Measurements from ENCODE around the gene C19orf25. TPM values are rescaled to one million over a fixed set of nuclear protein-coding genes. Genes with fewer than 3 reads are reported as not detected.
A peak's percentile ranks its signal among the peaks of the same experiment; 100 is the strongest.

Gene C19orf25
- total RNA-seq, 2 experiments from 2014 or later, result 33.3 to 38.2 TPM

GRCh38 chr19:1469255-1470054, 9.6 kb downstream of the C19orf25 start:
- no peak overlapping the region for H3K4me3 Mint-ChIP-seq
- H3K9me3 Mint-ChIP-seq (ENCODE audit: insufficient read depth), result no peaks in the 10 kb centered on the region
- POLR2A ChIA-PET, result interaction anchor here (0.7 kb wide), 1 partner anchor 11 kb away, joined by 3 read pairs; no protein-coding TSS in a partner anchor
- peaks cover 18% of the 10 kb centered on the region for H3K27me3 Mint-ChIP-seq (ENCODE audit: low read depth)
- ATAC-seq, result peak; percentile 42
- peaks cover 2% of the 10 kb centered on the region for H3K36me3 Mint-ChIP-seq (ENCODE audit: low read depth)
- peaks cover 11% of the 10 kb centered on the region for H3K4me1 Mint-ChIP-seq (ENCODE audit: low read depth)
- peak; percentile 39 for DNase-seq
- CTCF ChIA-PET, result no interaction called here
- no peak overlapping the region for H3K27ac Mint-ChIP-seq

- DNase-seq, result no peak
- H3K4me3 Mint-ChIP-seq, result no peak overlapping the region
- H3K27me3 Mint-ChIP-seq (ENCODE audit: low read depth), result peaks cover 18% of the 10 kb centered on the region
- H3K4me1 Mint-ChIP-seq (ENCODE audit: low read depth), result peaks cover 11% of the 10 kb centered on the region
- no peak overlapping the region for H3K27ac Mint-ChIP-seq
- ATAC-seq, result peak; percentile 23
- ChIA-PET POLR2A (interaction anchor here (0.7 kb wide), 1 partner anchor 11 kb away, joined by 3 read pairs; no protein-coding TSS in a partner anchor), CTCF (no interaction called here)
- H3K9me3 Mint-ChIP-seq (ENCODE audit: insufficient read depth), result no peaks in the 10 kb centered on the region
- H3K36me3 Mint-ChIP-seq (ENCODE audit: low read depth), result peaks cover 2% of the 10 kb centered on the region
Measured at GRCh38 chr19:1468821-1469254, 10.2 kb downstream of the C19orf25 start.

GRCh38 chr19:1468274-1468820, 10.7 kb downstream of the C19orf25 start:
- peaks cover 11% of the 10 kb centered on the region for H3K4me1 Mint-ChIP-seq (ENCODE audit: low read depth)
- H3K27me3 Mint-ChIP-seq (ENCODE audit: low read depth), result peaks cover 18% of the 10 kb centered on the region
- ATAC-seq, result no peak
- H3K9me3 Mint-ChIP-seq (ENCODE audit: insufficient read depth), result no peaks in the 10 kb centered on the region
- H3K4me3 Mint-ChIP-seq, result no peak overlapping the region
- POLR2A ChIA-PET, result no interaction called here
- peaks cover under 1% of the 10 kb centered on the region for H3K36me3 Mint-ChIP-seq (ENCODE audit: low read depth)
- CTCF ChIA-PET, result no interaction called here
- H3K27ac Mint-ChIP-seq, result no peak overlapping the region
- no peak for DNase-seq

- Mint-ChIP-seq H3K9me3 (ENCODE audit: insufficient read depth) (no peaks in the 10 kb centered on the region), H3K36me3 (ENCODE audit: low read depth) (no peaks in the 10 kb centered on the region), H3K27me3 (ENCODE audit: low read depth) (peaks cover 15% of the 10 kb centered on the region), H3K4me1 (ENCODE audit: low read depth) (peaks cover 11% of the 10 kb centered on the region), H3K4me3 (no peak overlapping the region), H3K27ac (no peak overlapping the region)
- CTCF ChIA-PET, result interaction anchor here (0.7 to 1.8 kb wide), 2 partner anchors 23 kb away, joined by 3 to 8 read pairs; partner anchors contain the start of gene REEP6
- no peak for DNase-seq
- POLR2A ChIA-PET, result interaction anchor here (1.4 kb wide), 1 partner anchor 23 kb away, joined by 3 read pairs; the partner anchor contains the start of gene REEP6
- ATAC-seq, result no peak
Measured at GRCh38 chr19:1467490-1468273, 11.3 kb downstream of the C19orf25 start.

- Mint-ChIP-seq H3K27me3 (ENCODE audit: low read depth) (peaks cover 15% of the 10 kb centered on the region), H3K4me3 (no peak overlapping the region), H3K36me3 (ENCODE audit: low read depth) (no peaks in the 10 kb centered on the region), H3K9me3 (ENCODE audit: insufficient read depth) (no peaks in the 10 kb centered on the region), H3K27ac (no peak overlapping the region), H3K4me1 (ENCODE audit: low read depth) (peaks cover 11% of the 10 kb centered on the region)
- ChIA-PET POLR2A (interaction anchor here (1.4 to 1.8 kb wide), 2 partner anchors 22 to 24 kb away, joined by 3 read pairs; partner anchors contain the start of gene REEP6), CTCF (interaction anchor here (0.7 to 1.8 kb wide), 2 partner anchors 23 to 24 kb away, joined by 3 to 8 read pairs; partner anchors contain the start of gene REEP6)
- DNase-seq (no peak), ATAC-seq (no peak)
Measured at GRCh38 chr19:1467215-1467489, 11.9 kb downstream of the C19orf25 start.

- ChIA-PET POLR2A (interaction anchor here (1.4 to 1.8 kb wide), 2 partner anchors 22 to 24 kb away, joined by 3 read pairs; partner anchors contain the start of gene REEP6), CTCF (interaction anchor here (0.7 to 1.8 kb wide), 4 partner anchors 9 to 24 kb away, joined by 3 to 8 read pairs (median 3); partner anchors contain the start of gene REEP6)
Measured at GRCh38 chr19:1466461-1467214, 12.4 kb downstream of the C19orf25 start.

GRCh38 chr19:1466018-1466460, 13.0 kb downstream of the C19orf25 start:
- ChIA-PET CTCF (interaction anchor here (0.8 to 1.8 kb wide), 3 partner anchors 9 to 25 kb away, joined by 3 to 8 read pairs (median 3); partner anchors contain the start of gene REEP6), POLR2A (interaction anchor here (0.6 to 1.8 kb wide), 3 partner anchors 19 to 25 kb away, joined by 3 read pairs; partner anchors contain the start of gene REEP6)
- ATAC-seq, result no peak
- DNase-seq, result no peak
- H3K27ac Mint-ChIP-seq, result no peak overlapping the region
- no peak overlapping the region for H3K4me3 Mint-ChIP-seq
- peaks cover 6% of the 10 kb centered on the region for H3K27me3 Mint-ChIP-seq (ENCODE audit: low read depth)
- no peaks in the 10 kb centered on the region for H3K36me3 Mint-ChIP-seq (ENCODE audit: low read depth)
- no peaks in the 10 kb centered on the region for H3K9me3 Mint-ChIP-seq (ENCODE audit: insufficient read depth)
- H3K4me1 Mint-ChIP-seq (ENCODE audit: low read depth), result peaks cover 5% of the 10 kb centered on the region

More at GRCh38 chr19:1466461-1467214, 12.4 kb downstream of the C19orf25 start:
- ATAC-seq (no peak), DNase-seq (no peak)
- Mint-ChIP-seq H3K9me3 (ENCODE audit: insufficient read depth) (no peaks in the 10 kb centered on the region), H3K4me1 (ENCODE audit: low read depth) (peaks cover 9% of the 10 kb centered on the region), H3K27ac (no peak overlapping the region), H3K27me3 (ENCODE audit: low read depth) (peaks cover 10% of the 10 kb centered on the region), H3K4me3 (no peak overlapping the region), H3K36me3 (ENCODE audit: low read depth) (no peaks in the 10 kb centered on the region)

GRCh38 chr19:1465191-1466016, 13.6 kb downstream of the C19orf25 start:
- Mint-ChIP-seq H3K27ac (no peak overlapping the region), H3K4me3 (no peak overlapping the region), H3K9me3 (ENCODE audit: insufficient read depth) (no peaks in the 10 kb centered on the region), H3K4me1 (ENCODE audit: low read depth) (peaks cover 4% of the 10 kb centered on the region), H3K27me3 (ENCODE audit: low read depth) (peaks cover 6% of the 10 kb centered on the region), H3K36me3 (ENCODE audit: low read depth) (no peaks in the 10 kb centered on the region)
- CTCF ChIA-PET, result interaction anchor here (0.8 to 1.8 kb wide), 3 partner anchors 8 to 25 kb away, joined by 3 to 8 read pairs (median 3); partner anchors contain the start of gene REEP6
- peak; percentile 42 for DNase-seq
- ATAC-seq, result peak; percentile 25
- POLR2A ChIA-PET, result interaction anchor here (0.6 to 1.8 kb wide), 2 partner anchors 18 to 20 kb away, joined by 3 read pairs; no protein-coding TSS in a partner anchor

GRCh38 chr19:1461862-1462261, 17.2 kb downstream of the C19orf25 start:
- POLR2A ChIA-PET, result no interaction called here

More at GRCh38 chr19:1461862-1462261, 17.2 kb downstream of the C19orf25 start:
- CTCF ChIA-PET, result no interaction called here
- Mint-ChIP-seq H3K27ac (no peak overlapping the region), H3K27me3 (ENCODE audit: low read depth) (peaks cover 12% of the 10 kb centered on the region), H3K36me3 (ENCODE audit: low read depth) (no peaks in the 10 kb centered on the region), H3K4me1 (ENCODE audit: low read depth) (no peaks in the 10 kb centered on the region), H3K9me3 (ENCODE audit: insufficient read depth) (no peaks in the 10 kb centered on the region), H3K4me3 (no peak overlapping the region)
- DNase-seq (no peak), ATAC-seq (no peak)

Measured in activated CD8-positive, alpha-beta T cell treated with anti-CD3 and anti-CD28 coated beads, Interleukin-2, amount 10 ng/mL, durations not matched to agents 7 days and 5 days (primary cell).